ENCODE results near the gene IRF3. TPM values are rescaled to one million over a fixed set of nuclear protein-coding genes. Genes with fewer than 3 reads are reported as not detected.

Gene IRF3
- total and polyA plus RNA-seq, 3 experiments from 2014 or later: 81.7 to 127 (median 118) TPM

DNA sequence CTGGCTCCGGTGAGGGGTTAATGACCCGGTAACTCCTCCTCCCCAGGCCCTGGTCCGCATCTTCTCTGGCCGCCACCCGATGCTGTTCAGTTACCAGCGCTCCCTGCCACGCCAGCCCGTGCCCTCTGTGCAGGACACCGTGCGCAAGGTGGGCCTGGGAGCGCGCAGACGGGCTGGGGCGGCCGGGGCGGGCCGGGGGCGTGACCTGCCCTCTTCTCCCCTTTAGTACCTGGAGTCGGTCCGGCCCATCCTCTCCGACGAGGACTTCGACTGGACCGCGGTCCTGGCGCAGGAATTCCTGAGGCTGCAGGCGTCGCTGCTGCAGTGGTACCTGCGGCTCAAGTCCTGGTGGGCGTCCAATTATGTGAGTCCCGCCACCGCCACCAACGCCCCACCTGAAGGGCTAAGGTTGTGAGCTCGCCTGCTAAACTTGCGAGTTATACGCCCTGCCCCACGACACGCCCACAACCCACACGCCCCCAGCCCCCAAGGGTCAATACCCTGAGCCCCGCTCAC, 35.7 kb upstream of the IRF3 start:
- Histone ChIP-seq H3K27me3 (ENCODE audit: insufficient read depth, low read length, poor library complexity, severe bottlenecking) (no peaks in the 10 kb centered on the region), H3K36me3 (ENCODE audit: insufficient read depth, low read length) (no peaks in the 10 kb centered on the region), H3K27ac (ENCODE audit: low read depth, low read length) (no peak overlapping the region), H3K9me3 (ENCODE audit: low read length) (no peaks in the 10 kb centered on the region), H3K4me1 (ENCODE audit: insufficient read depth, low read length) (no peaks in the 10 kb centered on the region), H3K4me3 (ENCODE audit: low read length) (no peak overlapping the region)
- DNase-seq: no peak
- H3K9me3 Mint-ChIP-seq: no peaks in the 10 kb centered on the region
- no peaks in the 10 kb centered on the region for H3K4me1 Mint-ChIP-seq
- ChIA-PET POLR2A (no interaction called here), CTCF (no interaction called here)
- no peaks in the 10 kb centered on the region for H3K36me3 Mint-ChIP-seq
- peaks cover 0 to 8% of the 10 kb centered on the region in 2 donors for H3K27me3 Mint-ChIP-seq
- H3K4me3 Mint-ChIP-seq: no peak overlapping the region
- no peak overlapping the region for H3K27ac Mint-ChIP-seq

GRCh38 chr19:49700563-49700962, 34.9 kb upstream of the IRF3 start:
- Mint-ChIP-seq H3K36me3 (no peaks in the 10 kb centered on the region), H3K9me3 (no peaks in the 10 kb centered on the region), H3K4me3 (no peak overlapping the region), H3K27ac (no peak overlapping the region), H3K27me3 (peaks cover 0 to 5% of the 10 kb centered on the region in 2 donors), H3K4me1 (no peaks in the 10 kb centered on the region)
- no peak overlapping the region for H3K4me3 ChIP-seq (ENCODE audit: low read length)
- CTCF ChIA-PET: no interaction called here
- POLR2A ChIA-PET: no interaction called here
- H3K36me3 ChIP-seq (ENCODE audit: insufficient read depth, low read length): no peaks in the 10 kb centered on the region
- H3K27ac ChIP-seq (ENCODE audit: low read depth, low read length): no peak overlapping the region
- no peaks in the 10 kb centered on the region for H3K27me3 ChIP-seq (ENCODE audit: insufficient read depth, low read length, poor library complexity, severe bottlenecking)
- DNase-seq: no peak
- no peaks in the 10 kb centered on the region for H3K9me3 ChIP-seq (ENCODE audit: low read length)
- H3K4me1 ChIP-seq (ENCODE audit: insufficient read depth, low read length): no peaks in the 10 kb centered on the region

- no peak for DNase-seq
- POLR2A ChIA-PET: no interaction called here
These were observed 33.7 kb upstream of the IRF3 start for GRCh38 chr19:49699364-49699763.

DNA sequence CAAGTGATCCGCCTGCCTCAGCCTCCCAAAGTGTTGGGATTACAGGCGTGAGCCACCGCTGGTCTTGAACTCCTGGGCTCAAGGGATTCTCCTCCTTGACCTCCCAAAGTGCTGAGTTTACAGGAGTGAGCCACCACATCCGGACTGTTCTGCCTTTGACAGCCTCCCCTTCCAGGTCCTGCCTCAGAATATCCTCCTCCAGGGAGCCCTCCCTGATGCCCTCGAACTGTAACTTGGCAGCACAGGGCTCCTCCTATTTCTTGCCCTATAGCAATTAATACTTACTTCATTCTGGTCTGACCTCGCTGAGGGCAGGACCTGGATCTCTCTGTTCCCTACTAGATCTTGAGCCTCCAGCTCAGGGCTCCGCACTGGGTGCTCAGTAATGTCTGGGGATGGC, 31.2 kb upstream of the IRF3 start:
- Mint-ChIP-seq H3K27me3 (peaks cover 8 to 9% of the 10 kb centered on the region in 2 donors), H3K27ac (no peak overlapping the region), H3K4me1 (peaks cover 0 to 4% (median 2%) of the 10 kb centered on the region in 3 donors), H3K36me3 (peaks cover 0 to 2% (median 0%) of the 10 kb centered on the region in 3 donors), H3K9me3 (no peaks in the 10 kb centered on the region), H3K4me3 (no peak overlapping the region)
- DNase-seq: no peak
- Histone ChIP-seq H3K27ac (ENCODE audit: low read depth, low read length) (no peak overlapping the region), H3K4me1 (ENCODE audit: insufficient read depth, low read length) (no peaks in the 10 kb centered on the region), H3K27me3 (ENCODE audit: insufficient read depth, low read length, poor library complexity, severe bottlenecking) (no peaks in the 10 kb centered on the region), H3K36me3 (ENCODE audit: insufficient read depth, low read length) (no peaks in the 10 kb centered on the region), H3K9me3 (ENCODE audit: low read length) (no peaks in the 10 kb centered on the region), H3K4me3 (ENCODE audit: low read length) (no peak overlapping the region)
- POLR2A ChIA-PET: no interaction called here
- CTCF ChIA-PET: no interaction called here

More at GRCh38 chr19:49699364-49699763, 33.7 kb upstream of the IRF3 start:
- Mint-ChIP-seq H3K4me1 (no peaks in the 10 kb centered on the region), H3K27ac (no peak overlapping the region), H3K9me3 (no peaks in the 10 kb centered on the region), H3K27me3 (peaks cover 0 to 7% of the 10 kb centered on the region in 2 donors), H3K4me3 (no peak overlapping the region), H3K36me3 (no peaks in the 10 kb centered on the region)
- no peaks in the 10 kb centered on the region for H3K27me3 ChIP-seq (ENCODE audit: insufficient read depth, low read length, poor library complexity, severe bottlenecking)
- H3K27ac ChIP-seq (ENCODE audit: low read depth, low read length): no peak overlapping the region
- no peak overlapping the region for H3K4me3 ChIP-seq (ENCODE audit: low read length)
- H3K4me1 ChIP-seq (ENCODE audit: insufficient read depth, low read length): no peaks in the 10 kb centered on the region
- CTCF ChIA-PET: interaction anchor here (1.5 kb wide), 1 partner anchor 18 kb away, joined by 3 read pairs; no protein-coding TSS in a partner anchor
- H3K36me3 ChIP-seq (ENCODE audit: insufficient read depth, low read length): no peaks in the 10 kb centered on the region
- no peaks in the 10 kb centered on the region for H3K9me3 ChIP-seq (ENCODE audit: low read length)

GRCh38 chr19:49696115-49696514, 30.5 kb upstream of the IRF3 start:
- Histone ChIP-seq H3K36me3 (ENCODE audit: insufficient read depth, low read length) (no peaks in the 10 kb centered on the region), H3K4me1 (ENCODE audit: insufficient read depth, low read length) (peaks cover 5% of the 10 kb centered on the region), H3K4me3 (ENCODE audit: low read length) (no peak overlapping the region), H3K27ac (ENCODE audit: low read depth, low read length) (no peak overlapping the region), H3K27me3 (ENCODE audit: insufficient read depth, low read length, poor library complexity, severe bottlenecking) (no peaks in the 10 kb centered on the region), H3K9me3 (ENCODE audit: low read length) (no peaks in the 10 kb centered on the region)
- CTCF ChIA-PET: interaction anchor here (0.9 kb wide), 1 partner anchor 12 kb away, joined by 3 read pairs; no protein-coding TSS in a partner anchor
- H3K4me3 Mint-ChIP-seq: no peak overlapping the region
- no peak for DNase-seq
- H3K27me3 Mint-ChIP-seq: peaks cover 8 to 15% of the 10 kb centered on the region in 2 donors
- H3K36me3 Mint-ChIP-seq: peaks cover 0 to 2% (median 0%) of the 10 kb centered on the region in 3 donors
- POLR2A ChIA-PET: no interaction called here
- peaks cover 4 to 10% (median 5%) of the 10 kb centered on the region in 3 donors for H3K4me1 Mint-ChIP-seq
- no peaks in the 10 kb centered on the region for H3K9me3 Mint-ChIP-seq
- no peak overlapping the region for H3K27ac Mint-ChIP-seq

GRCh38 chr19:49692147-49692506, 26.5 kb upstream of the IRF3 start:
- DNase-seq: no peak
- Histone ChIP-seq H3K4me1 (ENCODE audit: insufficient read depth, low read length) (peaks cover 17% of the 10 kb centered on the region), H3K36me3 (ENCODE audit: insufficient read depth, low read length) (no peaks in the 10 kb centered on the region), H3K4me3 (ENCODE audit: low read length) (no peak overlapping the region), H3K27ac (ENCODE audit: low read depth, low read length) (no peak overlapping the region), H3K9me3 (ENCODE audit: low read length) (no peaks in the 10 kb centered on the region), H3K27me3 (ENCODE audit: insufficient read depth, low read length, poor library complexity, severe bottlenecking) (no peaks in the 10 kb centered on the region)
- Mint-ChIP-seq H3K4me3 (peak overlapping the region in 2 of 7 donors; percentile 26 to 41), H3K4me1 (peaks cover 14 to 31% (median 14%) of the 10 kb centered on the region in 3 donors), H3K27me3 (peaks cover 21 to 24% of the 10 kb centered on the region in 2 donors), H3K36me3 (peaks cover 2 to 14% (median 3%) of the 10 kb centered on the region in 3 donors), H3K9me3 (no peaks in the 10 kb centered on the region), H3K27ac (peak overlapping the region in 1 of 8 donors; percentile 33)
- ChIA-PET CTCF (interaction anchor here (1.7 kb wide), 1 partner anchor 12 kb away, joined by 5 read pairs; no protein-coding TSS in a partner anchor), POLR2A (no interaction called here)

DNA sequence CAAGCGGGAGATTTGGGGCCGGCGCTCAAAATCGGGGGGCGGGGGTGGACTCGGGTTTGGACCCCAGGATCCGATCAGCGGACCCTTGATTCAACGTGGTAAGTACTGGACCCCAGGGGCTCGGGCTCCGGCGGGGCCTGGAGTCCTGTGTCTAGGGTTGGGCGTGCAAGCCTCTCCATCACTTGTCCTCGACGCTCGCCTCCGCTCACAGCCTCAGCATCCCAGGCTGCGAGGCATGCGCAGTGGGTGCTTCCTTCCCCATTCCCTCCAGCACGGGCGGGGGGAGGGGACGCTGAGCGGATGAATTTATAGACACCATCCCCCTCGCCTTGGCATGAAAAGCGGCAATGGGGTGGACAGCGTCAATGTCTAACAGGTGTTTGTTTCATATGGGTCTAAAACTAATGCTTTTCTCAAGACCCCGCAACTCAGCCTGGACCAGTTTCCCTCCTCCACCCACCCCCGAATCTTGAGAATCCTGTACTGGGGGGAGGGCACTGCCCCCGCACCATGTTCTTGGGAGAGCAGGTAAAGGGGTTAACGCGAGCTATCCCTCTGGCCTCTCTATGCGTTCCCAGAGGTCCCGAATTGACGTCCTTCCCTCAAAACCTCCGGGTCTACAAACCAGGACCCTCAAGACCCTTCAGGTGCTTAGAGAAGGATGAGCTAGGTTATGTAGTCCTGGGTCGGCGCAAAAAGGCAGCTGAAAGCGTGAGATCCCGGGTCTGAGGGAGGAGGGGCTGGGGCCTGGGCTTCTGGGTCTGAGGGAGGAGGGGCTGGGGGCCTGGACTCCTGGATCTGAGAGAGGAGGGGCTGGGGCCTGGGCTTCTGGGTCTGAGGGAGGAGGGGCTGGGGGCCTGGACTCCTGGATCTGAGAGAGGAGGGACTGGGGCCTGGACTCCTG, 25.8 kb upstream of the IRF3 start:
- H3K27ac ChIP-seq (ENCODE audit: low read depth, low read length): no peak overlapping the region
- H3K9me3 ChIP-seq (ENCODE audit: low read length): no peaks in the 10 kb centered on the region
- ChIA-PET POLR2A (no interaction called here), CTCF (interaction anchor here (1.7 kb wide), 1 partner anchor 11 kb away, joined by 5 read pairs; no protein-coding TSS in a partner anchor)
- H3K36me3 ChIP-seq (ENCODE audit: insufficient read depth, low read length): no peaks in the 10 kb centered on the region
- no peaks in the 10 kb centered on the region for H3K9me3 Mint-ChIP-seq
- DNase-seq: peak in 1 of 5 donors; percentile 14
- H3K36me3 Mint-ChIP-seq: peaks cover 2 to 18% (median 3%) of the 10 kb centered on the region in 3 donors
- H3K4me1 ChIP-seq (ENCODE audit: insufficient read depth, low read length): peaks cover 17% of the 10 kb centered on the region
- peaks cover 21 to 24% of the 10 kb centered on the region in 2 donors for H3K27me3 Mint-ChIP-seq
- no peaks in the 10 kb centered on the region for H3K27me3 ChIP-seq (ENCODE audit: insufficient read depth, low read length, poor library complexity, severe bottlenecking)
- H3K4me3 Mint-ChIP-seq: peak overlapping the region; percentile 80 to 87 (median 84)
- peak overlapping the region; percentile 47 for H3K4me3 ChIP-seq (ENCODE audit: low read length)
- H3K4me1 Mint-ChIP-seq: peaks cover 14 to 31% (median 14%) of the 10 kb centered on the region in 3 donors
- peak overlapping the region in 4 of 8 donors; percentile 6 to 86 (median 50) for H3K27ac Mint-ChIP-seq
